Stimulated activated CD8-positive, alpha-beta memory T cell treated with anti-CD3 and anti-CD28 coated beads, Interleukin-7, amount 100 ng/mL, for 4 hours (primary cell): ENCODE results near the gene ITPR3.
"Not testable (repeated sequence)": the region's sequence is repeated elsewhere in the genome, so short reads cannot be mapped to it uniquely, and the experiment has no call there.

Experiments used
- DNase-seq, 2 donors: peaks; one replicate each; pipeline ENCODE4 v3.0.0-alpha.2; 2020; ENCODE audit warnings: low read depth in 2 of 2

Gene ITPR3

GRCh38 chr6:33613795-33614168 lies 7.3 kb upstream of the ITPR3 start:
- no peak for DNase-seq

- DNase-seq = no peak
These were observed 5.0 kb upstream of the ITPR3 start for GRCh38 chr6:33616113-33616512.

- DNase-seq = no peak
These were observed 4.2 kb upstream of the ITPR3 start for GRCh38 chr6:33616913-33617312.

GRCh38 chr6:33619166-33619840 lies 1.8 kb upstream of the ITPR3 start:
- DNase-seq = no peak

GRCh38 chr6:33620158-33620855 lies 815 bp upstream of the ITPR3 start:
- DNase-seq = peak in 1 of 2 donors; percentile 11

GRCh38 chr6:33621711-33622388 lies 728 bp downstream of the ITPR3 start:
- peak; percentile 48 to 69 for DNase-seq

- DNase-seq = no peak
These were observed 1.6 kb downstream of the ITPR3 start for GRCh38 chr6:33622456-33623431.

- no peak for DNase-seq
These were observed 2.8 kb downstream of the ITPR3 start for GRCh38 chr6:33623895-33624381.

GRCh38 chr6:33624856-33625255 lies 3.7 kb downstream of the ITPR3 start:
- no peak for DNase-seq

- no peak for DNase-seq
These were observed 6.8 kb downstream of the ITPR3 start for GRCh38 chr6:33627876-33628275.

GRCh38 chr6:33628401-33628964 lies 7.4 kb downstream of the ITPR3 start:
- DNase-seq = no peak

- no peak for DNase-seq
These were observed 8.9 kb downstream of the ITPR3 start for GRCh38 chr6:33630014-33630413.

GRCh38 chr6:33631521-33631920 lies 10.4 kb downstream of the ITPR3 start:
- not testable (repeated sequence) for DNase-seq

- DNase-seq = no peak
These were observed 10.9 kb downstream of the ITPR3 start for GRCh38 chr6:33631971-33632557.

GRCh38 chr6:33632558-33633039 lies 11.5 kb downstream of the ITPR3 start:
- DNase-seq = peak in 1 of 2 donors; percentile 15

GRCh38 chr6:33633084-33633461 lies 12.0 kb downstream of the ITPR3 start:
- no peak for DNase-seq

GRCh38 chr6:33633462-33634158 lies 12.5 kb downstream of the ITPR3 start:
- DNase-seq = peak; percentile 12 to 64

- DNase-seq = no peak
These were observed 13.1 kb downstream of the ITPR3 start for GRCh38 chr6:33634161-33634727.

GRCh38 chr6:33634946-33635345 lies 13.8 kb downstream of the ITPR3 start:
- DNase-seq = no peak

GRCh38 chr6:33636655-33637054 lies 15.5 kb downstream of the ITPR3 start:
- DNase-seq = no peak
